Skeletal muscle cell (primary cell): ENCODE results near the gene EPS8L3.
"Not testable (repeated sequence)": the region's sequence is repeated elsewhere in the genome, so short reads cannot be mapped to it uniquely, and the experiment has no call there.

Source experiments
- DNase-seq: peaks from one replicate; pipeline ENCODE4 v3.0.0-alpha.2; 2010; ENCODE audit warnings: low read depth
- H3K4me3 ChIP-seq: 2 replicates; pipeline ENCODE4 v1.5.1; 2011; ENCODE audit warnings: low read depth, mild to moderate bottlenecking, control low read depth, low read length, moderate library complexity

Gene EPS8L3

GRCh38 chr1:109719337-109719837 lies 44.3 kb downstream of the EPS8L3 start:
- H3K4me3 ChIP-seq: no peak overlapping the region
- no peak for DNase-seq

GRCh38 chr1:109718495-109718894 lies 45.2 kb downstream of the EPS8L3 start:
- H3K4me3 ChIP-seq: no peak overlapping the region
- DNase-seq: no peak

- no peak overlapping the region for H3K4me3 ChIP-seq
- no peak for DNase-seq
These were observed 46.0 kb downstream of the EPS8L3 start for GRCh38 chr1:109717729-109718128.

GRCh38 chr1:109716570-109717090 lies 47.1 kb downstream of the EPS8L3 start:
- DNase-seq: no peak
- H3K4me3 ChIP-seq: no peak overlapping the region

- DNase-seq: no peak
- H3K4me3 ChIP-seq: no peak overlapping the region
These were observed 47.6 kb downstream of the EPS8L3 start for GRCh38 chr1:109716121-109716520.

GRCh38 chr1:109714661-109715372 lies 48.9 kb downstream of the EPS8L3 start:
- no peak overlapping the region for H3K4me3 ChIP-seq
- no peak for DNase-seq

GRCh38 chr1:109713636-109714035 lies 50.1 kb downstream of the EPS8L3 start:
- no peak for DNase-seq

GRCh38 chr1:109712321-109712864 lies 51.3 kb downstream of the EPS8L3 start:
- no peak for DNase-seq
- peak overlapping the region; percentile 18 for H3K4me3 ChIP-seq

More at GRCh38 chr1:109713636-109714035, 50.1 kb downstream of the EPS8L3 start:
- no peak overlapping the region for H3K4me3 ChIP-seq

GRCh38 chr1:109711593-109712320 lies 52.0 kb downstream of the EPS8L3 start, which contains the start of gene GSTM5:
TSS of gene GSTM5 (plus strand) at chr1:109712251. CDS start at chr1:109712313, 62 bp downstream.
- H3K4me3 ChIP-seq: peak within 1 kb of the TSS; percentile 18
- DNase-seq: not testable (repeated sequence)

GRCh38 chr1:109709822-109710221 lies 53.9 kb downstream of the EPS8L3 start:
- not testable (repeated sequence) for DNase-seq, H3K4me3 ChIP-seq

GRCh38 chr1:109708949-109709348 lies 54.8 kb downstream of the EPS8L3 start:
- H3K4me3 ChIP-seq, DNase-seq: not testable (repeated sequence)

- H3K4me3 ChIP-seq: no peak overlapping the region
These were observed 58.3 kb downstream of the EPS8L3 start for GRCh38 chr1:109705411-109705810.

GRCh38 chr1:109704173-109704572 lies 59.5 kb downstream of the EPS8L3 start:
- DNase-seq: no peak
- H3K4me3 ChIP-seq: no peak overlapping the region

More at GRCh38 chr1:109705411-109705810, 58.3 kb downstream of the EPS8L3 start:
- DNase-seq: no peak

- H3K4me3 ChIP-seq: not testable (repeated sequence)
These were observed 60.8 kb downstream of the EPS8L3 start for GRCh38 chr1:109702940-109703339.

More at GRCh38 chr1:109702940-109703339, 60.8 kb downstream of the EPS8L3 start:
- DNase-seq: not testable (repeated sequence)
